ENCODE results near the gene DCAF4. TPM values are rescaled to one million over a fixed set of nuclear protein-coding genes. Genes with fewer than 3 reads are reported as not detected.

DCAF4 gene
- total RNA-seq, 1 donor from 2014 or later: 23.2 TPM

DNA sequence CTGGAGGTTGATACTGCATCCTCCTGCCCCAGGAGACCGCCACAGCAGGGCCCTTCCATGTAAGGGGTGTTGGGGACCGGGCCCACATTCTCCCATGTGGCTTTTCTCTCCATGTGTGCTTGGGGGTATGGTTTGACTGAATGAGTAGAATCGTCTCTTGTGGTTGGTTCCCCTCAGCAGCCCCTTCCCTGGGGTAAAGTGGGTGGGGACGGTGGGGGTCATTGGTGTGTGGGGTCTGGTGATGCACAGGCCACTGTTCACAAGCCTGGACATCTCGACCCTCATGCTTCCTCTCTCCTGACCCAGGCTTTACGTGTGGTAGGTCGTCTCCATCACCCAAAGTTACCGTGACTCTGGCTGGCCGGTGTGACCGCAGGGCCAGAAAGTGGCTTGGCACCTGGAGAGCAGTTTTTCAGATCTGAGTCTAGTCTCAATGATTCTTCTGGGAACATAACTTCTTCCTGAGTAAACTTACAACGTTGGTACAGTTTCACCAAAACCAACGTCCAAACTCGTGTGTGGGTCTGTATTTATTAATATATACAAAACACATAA is 17.7 kb downstream of the DCAF4 start:
- DNase-seq (ENCODE audit: low spot score in 2 of 2, unreplicated experiment in 2 of 2): no peak
- H3K4me1 Mint-ChIP-seq: no peaks in the 10 kb centered on the region
- TF ChIP-seq, protein P1, sequence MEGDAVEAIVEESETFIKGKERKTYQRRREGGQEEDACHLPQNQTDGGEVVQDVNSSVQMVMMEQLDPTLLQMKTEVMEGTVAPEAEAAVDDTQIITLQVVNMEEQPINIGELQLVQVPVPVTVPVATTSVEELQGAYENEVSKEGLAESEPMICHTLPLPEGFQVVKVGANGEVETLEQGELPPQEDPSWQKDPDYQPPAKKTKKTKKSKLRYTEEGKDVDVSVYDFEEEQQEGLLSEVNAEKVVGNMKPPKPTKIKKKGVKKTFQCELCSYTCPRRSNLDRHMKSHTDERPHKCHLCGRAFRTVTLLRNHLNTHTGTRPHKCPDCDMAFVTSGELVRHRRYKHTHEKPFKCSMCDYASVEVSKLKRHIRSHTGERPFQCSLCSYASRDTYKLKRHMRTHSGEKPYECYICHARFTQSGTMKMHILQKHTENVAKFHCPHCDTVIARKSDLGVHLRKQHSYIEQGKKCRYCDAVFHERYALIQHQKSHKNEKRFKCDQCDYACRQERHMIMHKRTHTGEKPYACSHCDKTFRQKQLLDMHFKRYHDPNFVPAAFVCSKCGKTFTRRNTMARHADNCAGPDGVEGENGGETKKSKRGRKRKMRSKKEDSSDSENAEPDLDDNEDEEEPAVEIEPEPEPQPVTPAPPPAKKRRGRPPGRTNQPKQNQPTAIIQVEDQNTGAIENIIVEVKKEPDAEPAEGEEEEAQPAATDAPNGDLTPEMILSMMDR (IDR thresholded peaks at IDR 0.05; ENCODE audit: unreplicated experiment): no peak
- H3K9me3 Mint-ChIP-seq: no peaks in the 10 kb centered on the region
- peaks cover 36% of the 10 kb centered on the region for H3K36me3 Mint-ChIP-seq
- no peaks in the 10 kb centered on the region for H3K27me3 Mint-ChIP-seq (ENCODE audit: low read depth)
- H3K27ac Mint-ChIP-seq: no peak overlapping the region
- no peak overlapping the region for H3K4me3 Mint-ChIP-seq

DNA sequence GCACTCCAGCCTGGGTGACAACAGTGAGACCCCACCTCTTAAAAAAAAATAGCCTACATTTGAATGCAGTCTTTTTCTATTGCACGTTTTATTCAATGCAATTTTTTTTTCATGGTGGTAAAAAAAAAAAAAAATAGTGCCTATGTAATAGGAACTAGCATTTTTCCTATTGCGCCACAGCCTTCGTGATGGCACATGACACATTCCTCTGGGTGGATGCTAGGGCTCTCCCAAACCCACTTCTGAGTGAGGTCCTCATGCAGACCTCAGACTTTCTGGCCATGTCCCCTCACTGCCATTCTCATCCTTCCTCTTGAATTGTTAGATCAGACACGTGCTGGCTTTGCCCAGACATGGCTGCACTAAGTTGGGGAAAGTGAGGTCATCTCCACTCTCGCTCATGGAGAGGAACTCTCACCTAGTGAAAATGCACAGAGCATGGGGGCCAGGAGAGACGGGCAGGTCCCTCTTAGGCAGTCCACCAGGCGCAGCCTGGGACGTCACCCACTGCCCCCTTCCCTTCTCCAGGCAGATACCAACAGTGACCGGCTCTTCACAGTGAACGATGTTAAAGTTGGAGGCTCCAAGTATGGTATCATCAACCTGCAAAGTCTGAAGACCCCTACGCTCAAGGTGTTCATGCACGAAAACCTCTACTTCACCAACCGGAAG is 19.2 kb downstream of the DCAF4 start:
- H3K27me3 Mint-ChIP-seq (ENCODE audit: low read depth): no peaks in the 10 kb centered on the region
- H3K4me1 Mint-ChIP-seq: no peaks in the 10 kb centered on the region
- TF ChIP-seq, protein P1 (IDR thresholded peaks at IDR 0.05; ENCODE audit: unreplicated experiment): no peak
- H3K9me3 Mint-ChIP-seq: no peaks in the 10 kb centered on the region
- H3K27ac Mint-ChIP-seq: no peak overlapping the region
- H3K36me3 Mint-ChIP-seq: peaks cover 27% of the 10 kb centered on the region
- DNase-seq (ENCODE audit: low spot score in 2 of 2, unreplicated experiment in 2 of 2): no peak
- H3K4me3 Mint-ChIP-seq: no peak overlapping the region

DNA sequence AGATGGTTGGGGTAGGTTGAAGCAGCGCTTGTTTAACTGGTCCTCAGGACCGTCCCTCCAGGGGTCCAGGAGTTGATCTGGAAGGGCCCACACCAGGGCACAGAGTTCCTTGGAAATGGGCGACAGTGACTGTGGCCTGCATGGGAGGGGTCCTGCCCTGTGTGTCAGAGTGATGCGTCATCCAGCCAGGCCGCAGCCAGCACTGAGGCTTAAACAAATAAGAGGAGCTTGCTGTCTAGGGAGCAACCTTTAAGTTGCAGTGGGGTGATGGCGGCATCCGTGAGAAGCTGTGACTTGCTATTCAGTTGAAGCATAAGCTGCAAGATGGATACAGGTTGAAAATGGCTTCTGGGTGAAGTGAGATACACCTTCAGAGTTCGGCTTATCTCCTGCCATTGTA is 20.2 kb downstream of the DCAF4 start:
- Mint-ChIP-seq H3K36me3 (peaks cover 25% of the 10 kb centered on the region), H3K4me3 (no peak overlapping the region), H3K27me3 (ENCODE audit: low read depth) (no peaks in the 10 kb centered on the region), H3K9me3 (no peaks in the 10 kb centered on the region), H3K27ac (no peak overlapping the region), H3K4me1 (no peaks in the 10 kb centered on the region)
- no peak for DNase-seq (ENCODE audit: low spot score in 2 of 2, unreplicated experiment in 2 of 2)
- TF ChIP-seq, protein P1 (IDR thresholded peaks at IDR 0.05; ENCODE audit: unreplicated experiment): no peak

DNA sequence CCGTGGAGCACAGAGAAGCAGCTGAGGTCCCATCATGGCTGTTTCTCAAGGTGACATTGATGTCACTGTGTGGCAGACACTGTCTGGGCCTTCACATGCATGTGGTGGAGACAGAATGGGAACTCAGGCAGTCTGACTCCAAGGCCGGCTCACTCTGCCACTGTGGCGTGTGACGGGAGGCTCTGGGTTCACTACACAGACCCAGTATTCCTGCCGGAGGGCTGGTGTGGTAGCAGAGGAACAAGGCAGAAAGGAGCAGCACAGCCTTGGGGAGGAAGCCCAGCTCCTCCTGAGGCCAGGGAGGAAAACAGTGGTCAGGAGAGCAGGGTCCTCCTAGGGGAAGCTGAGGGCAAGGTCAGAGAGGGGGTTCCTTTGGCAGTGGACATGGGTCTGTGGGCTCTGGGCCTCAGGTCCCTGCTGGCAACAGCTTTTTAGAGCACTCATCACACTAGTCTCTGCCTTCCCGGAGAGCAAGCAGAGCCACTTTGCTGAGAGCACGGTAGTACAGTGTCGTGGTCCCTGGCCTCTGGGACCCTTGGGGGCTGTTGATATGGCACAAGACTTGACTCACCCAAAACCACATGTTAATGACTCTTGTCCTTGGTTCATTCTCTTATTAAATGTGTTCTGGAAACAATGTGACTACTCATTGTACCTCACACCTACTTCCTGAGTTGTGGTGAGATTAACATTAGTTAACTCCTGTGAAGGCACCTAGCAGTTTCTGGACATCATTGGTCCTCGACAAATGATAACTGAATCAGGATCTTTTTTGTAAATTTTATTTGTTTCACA is 21.3 kb downstream of the DCAF4 start:
- H3K9me3 Mint-ChIP-seq: no peaks in the 10 kb centered on the region
- TF ChIP-seq, protein P1 (IDR thresholded peaks at IDR 0.05; ENCODE audit: unreplicated experiment): no peak
- peaks cover 26% of the 10 kb centered on the region for H3K36me3 Mint-ChIP-seq
- H3K27ac Mint-ChIP-seq: peak overlapping the region; percentile 39
- DNase-seq (ENCODE audit: low spot score in 2 of 2, unreplicated experiment in 2 of 2): no peak
- no peak overlapping the region for H3K4me3 Mint-ChIP-seq
- no peaks in the 10 kb centered on the region for H3K4me1 Mint-ChIP-seq
- H3K27me3 Mint-ChIP-seq (ENCODE audit: low read depth): no peaks in the 10 kb centered on the region

DNA sequence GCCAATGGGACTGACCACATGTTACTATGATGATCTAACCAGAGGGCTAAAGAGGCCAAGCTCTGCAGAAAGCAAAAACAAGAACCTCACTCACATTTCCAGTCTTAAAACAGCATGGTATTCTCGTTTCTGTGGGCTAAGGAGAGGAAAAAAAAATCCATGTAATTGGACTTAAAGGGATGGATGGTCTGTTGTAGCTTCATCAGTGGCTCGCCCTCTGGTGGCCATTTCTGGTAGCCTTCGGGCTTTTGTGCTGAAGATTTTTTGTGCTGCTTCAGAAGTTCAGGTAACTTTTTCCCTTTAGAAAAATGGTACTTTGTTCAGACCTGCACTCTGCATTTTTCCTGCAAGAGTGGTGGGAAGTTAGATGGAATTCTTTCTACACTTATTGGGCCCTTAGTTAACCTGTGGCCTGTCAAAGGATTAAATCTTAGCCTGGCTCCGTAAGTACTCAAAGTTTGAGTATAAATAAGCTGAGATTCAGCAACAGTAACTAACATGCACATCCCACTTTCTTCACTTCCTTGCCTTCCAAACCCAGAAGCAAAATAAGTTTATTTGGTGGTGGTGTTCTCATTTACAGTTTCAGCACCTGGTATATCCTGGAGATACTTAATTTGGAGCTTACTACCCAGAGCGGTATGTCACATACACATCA is 22.3 kb downstream of the DCAF4 start:
- H3K9me3 Mint-ChIP-seq: no peaks in the 10 kb centered on the region
- H3K4me3 Mint-ChIP-seq: no peak overlapping the region
- no peaks in the 10 kb centered on the region for H3K27me3 Mint-ChIP-seq (ENCODE audit: low read depth)
- no peak overlapping the region for H3K27ac Mint-ChIP-seq
- DNase-seq (ENCODE audit: low spot score in 2 of 2, unreplicated experiment in 2 of 2): peak; percentile 40 to 81
- no peaks in the 10 kb centered on the region for H3K4me1 Mint-ChIP-seq
- TF ChIP-seq, protein P1 (IDR thresholded peaks at IDR 0.05; ENCODE audit: unreplicated experiment): peak; percentile 94
- peaks cover 20% of the 10 kb centered on the region for H3K36me3 Mint-ChIP-seq

Measured in mesothelial cell of epicardium (in vitro differentiated cells).